H9 (cell line): ENCODE results near the gene RPL39L. TPM values are rescaled to one million over a fixed set of nuclear protein-coding genes. Genes with fewer than 3 reads are reported as not detected.

Experiments used
- DNase-seq: peaks from one replicate; pipeline ENCODE4 v3.0.0-alpha.2; 2017
- H2AFZ ChIP-seq: one replicate; pipeline ENCODE4 v1.6.1; 2013; ENCODE audit warnings: mild to moderate bottlenecking, low read length, control low read depth, moderate library complexity
- H2AK5ac ChIP-seq: 2 replicates; pipeline ENCODE4 v1.6.1; 2013; ENCODE audit warnings: low read length, control low read depth, mixed read lengths; ENCODE audit not compliant: insufficient read length
- H2BK120ac ChIP-seq: one replicate; pipeline ENCODE4 v1.6.1; 2013; ENCODE audit warnings: low read depth, mild to moderate bottlenecking, low read length, control low read depth, inconsistent platforms; ENCODE audit not compliant: poor library complexity, severe bottlenecking
- H2BK12ac ChIP-seq: 2 replicates; pipeline ENCODE4 v1.6.1; 2013; ENCODE audit warnings: low read length, control low read depth, mixed read lengths, low read depth; ENCODE audit not compliant: insufficient read length
- H2BK15ac ChIP-seq: 2 replicates; pipeline ENCODE4 v1.6.1; 2013; ENCODE audit warnings: low read depth, low read length, control low read depth
- H2BK20ac ChIP-seq: one replicate; pipeline ENCODE4 v1.6.1; 2013; ENCODE audit warnings: low read depth, mild to moderate bottlenecking, low read length, control low read depth, inconsistent platforms; ENCODE audit not compliant: poor library complexity, severe bottlenecking
- H2BK5ac ChIP-seq: 2 replicates; pipeline ENCODE4 v1.6.1; 2013; ENCODE audit warnings: low read length, control low read depth, mixed read lengths; ENCODE audit not compliant: insufficient read length
- H3K14ac ChIP-seq: 2 replicates; pipeline ENCODE4 v1.6.1; 2013; ENCODE audit warnings: low read length, control low read depth; ENCODE audit not compliant: insufficient read depth
- H3K18ac ChIP-seq: 2 replicates; pipeline ENCODE4 v1.6.1; 2013; ENCODE audit warnings: low read depth, mild to moderate bottlenecking, mixed read lengths, low read length, control low read depth; ENCODE audit not compliant: insufficient read length
- H3K23ac ChIP-seq: 2 replicates; pipeline ENCODE4 v1.6.1; 2013; ENCODE audit warnings: low read length, control low read depth, mixed read lengths, low read depth; ENCODE audit not compliant: insufficient read length
- H3K23me2 ChIP-seq: 2 replicates; pipeline ENCODE4 v1.6.1; 2013; ENCODE audit warnings: low read depth, mild to moderate bottlenecking, mixed read lengths, low read length, control low read depth; ENCODE audit not compliant: insufficient read length, poor library complexity, severe bottlenecking
- H3K27ac ChIP-seq: 2 replicates; pipeline ENCODE4 v1.5.1; 2013; ENCODE audit warnings: low read length, control low read depth, mixed read lengths, low read depth; ENCODE audit not compliant: insufficient read length
- H3K27me3 ChIP-seq: 2 replicates; pipeline ENCODE4 v1.6.1; 2013; ENCODE audit warnings: low read length, control low read depth, inconsistent platforms; ENCODE audit not compliant: insufficient read depth
- H3K4ac ChIP-seq: 2 replicates; pipeline ENCODE4 v1.6.1; 2013; ENCODE audit warnings: low read depth, mild to moderate bottlenecking, control low read depth, inconsistent platforms, low read length, moderate library complexity
- H3K4me1 ChIP-seq: 2 replicates; pipeline ENCODE4 v1.6.1; 2013; ENCODE audit warnings: low read length, control low read depth, inconsistent platforms; ENCODE audit not compliant: insufficient read depth
- H3K4me2 ChIP-seq: 2 replicates; pipeline ENCODE4 v1.6.1; 2013; ENCODE audit warnings: low read length, control low read depth, mixed read lengths; ENCODE audit not compliant: insufficient read length, insufficient read depth
- H3K56ac ChIP-seq: 2 replicates; pipeline ENCODE4 v1.6.1; 2013; ENCODE audit warnings: low read depth, mild to moderate bottlenecking, mixed read lengths, low read length, control low read depth; ENCODE audit not compliant: insufficient read length
- H3K79me1 ChIP-seq: 2 replicates; pipeline ENCODE4 v1.6.1; 2013; ENCODE audit warnings: low read depth, mild to moderate bottlenecking, moderate library complexity, low read length, control low read depth, inconsistent platforms; ENCODE audit not compliant: insufficient read depth, poor library complexity, severe bottlenecking
- H3K79me2 ChIP-seq: 2 replicates; pipeline ENCODE4 v1.6.1; 2013; ENCODE audit warnings: low read length, control low read depth, inconsistent platforms; ENCODE audit not compliant: insufficient read depth
- H3K9ac ChIP-seq: 2 replicates; pipeline ENCODE4 v1.6.1; 2013; ENCODE audit warnings: low read length, control low read depth, mixed read lengths; ENCODE audit not compliant: insufficient read length; ENCODE audit errors: extremely low read depth
- H3K9me3 ChIP-seq: one replicate; pipeline ENCODE4 v1.6.1; 2013; ENCODE audit warnings: low read depth, low read length, inconsistent platforms; ENCODE audit not compliant: control insufficient read depth
- H3T11ph ChIP-seq: one replicate; pipeline ENCODE4 v1.6.1; 2013; ENCODE audit warnings: mild to moderate bottlenecking, low read length, control low read depth, inconsistent platforms
- H4K20me1 ChIP-seq: one replicate; pipeline ENCODE4 v1.6.1; 2013; ENCODE audit not compliant: control insufficient read depth, insufficient read length, insufficient read depth
- H4K5ac ChIP-seq: 2 replicates; pipeline ENCODE4 v1.6.1; 2013; ENCODE audit warnings: low read depth, mild to moderate bottlenecking, mixed read lengths, low read length, control low read depth; ENCODE audit not compliant: insufficient read length
- H4K8ac ChIP-seq: replicated peaks from 2 replicates; pipeline ENCODE4 v1.6.1; 2013; ENCODE audit warnings: low read length, control low read depth, mixed read lengths, low read depth; ENCODE audit not compliant: insufficient read length
- H4K91ac ChIP-seq: 2 replicates; pipeline ENCODE4 v1.6.1; 2013; ENCODE audit warnings: low read depth, mild to moderate bottlenecking, moderate library complexity, mixed read lengths, low read length, control low read depth; ENCODE audit not compliant: insufficient read length
- H3K27ac Mint-ChIP-seq, 3 experiments: 2 replicates in 2 of 3; 3 replicates in 1 of 3; pipeline ENCODE4 v1.8.0; 2020 to 2021; ENCODE audit warnings: mixed read lengths in 3 of 3, mild to moderate bottlenecking in 1 of 3, moderate library complexity in 1 of 3
- H3K27me3 Mint-ChIP-seq: 2 replicates; pipeline ENCODE4 v1.8.0; 2021; ENCODE audit warnings: low read depth, mild to moderate bottlenecking, moderate library complexity, mixed read lengths
- H3K36me3 Mint-ChIP-seq, 3 experiments: 2 replicates in 2 of 3; 3 replicates in 1 of 3; pipeline ENCODE4 v1.8.0; 2020 to 2021; ENCODE audit warnings: low read depth in 3 of 3, mixed read lengths in 3 of 3; ENCODE audit not compliant: insufficient read depth in 1 of 3
- H3K4me1 Mint-ChIP-seq, 2 experiments: 2 replicates each; pipeline ENCODE4 v1.8.0; 2020; ENCODE audit warnings: mixed read lengths in 2 of 2
- H3K4me3 Mint-ChIP-seq, 2 experiments: 2 replicates in 1 of 2; 3 replicates in 1 of 2; pipeline ENCODE4 v1.8.0; 2020 to 2021; ENCODE audit warnings: mild to moderate bottlenecking in 2 of 2, mixed read lengths in 2 of 2, moderate library complexity in 1 of 2
- H3K9me3 Mint-ChIP-seq, 2 experiments: 2 replicates in 1 of 2; 3 replicates in 1 of 2; pipeline ENCODE4 v1.8.0; 2020; ENCODE audit warnings: mild to moderate bottlenecking in 2 of 2, mixed read lengths in 2 of 2, moderate library complexity in 1 of 2
- WGBS: extraction: QIAGEN DNeasy Blood & Tissue Kit; methylation state at CpG from one replicate; pipeline ENCODE4 v1.1.7; 2013; ENCODE audit warnings: missing lambda C conversion rate, low lambda C conversion rate, mixed read lengths; ENCODE audit not compliant: insufficient read length; ENCODE audit errors: extremely low coverage; 5-methylcytosine and 5-hydroxymethylcytosine counted together
- total RNA-seq: library from RNA; stranded (reverse); gene quantifications from 2 replicates; pipeline ENCODE4 v1.2.1, GENCODE V29; 2021
- TF ChIP-seq, protein P1 (sequence below): fragments of 200-600 bp; sonication (generic); conservative IDR thresholded peaks from 3 replicates; pipeline ENCODE4 v1.8.0; 2021; ENCODE audit warnings: antibody characterized with exemption, mild to moderate bottlenecking

The RPL39L gene
- total RNA-seq, 1 experiment from 2014 or later, result 71.7 TPM

DNA sequence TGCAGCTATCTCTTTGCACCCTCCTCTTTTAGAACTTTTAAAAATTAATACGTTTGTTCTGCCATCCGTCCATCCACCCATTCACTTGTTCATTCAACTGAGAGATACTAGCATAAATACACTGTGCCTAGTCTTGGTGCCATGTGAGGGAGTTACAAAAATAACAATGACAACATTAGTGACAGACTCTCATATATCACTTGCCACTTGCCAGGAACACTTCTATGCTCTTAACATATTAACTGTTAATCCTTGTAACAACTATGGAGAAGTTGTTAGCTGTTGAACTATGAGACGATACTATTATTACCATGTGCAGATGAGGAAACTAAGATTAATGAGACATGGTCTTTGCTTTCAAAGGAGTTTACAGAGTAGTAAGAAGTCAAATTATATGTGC, 33.6 kb downstream of the RPL39L start:
- Histone ChIP-seq H3K79me2 (no peaks in the 10 kb centered on the region), H2BK5ac (no peak overlapping the region), H2BK20ac (no peak overlapping the region), H2AFZ (no peak overlapping the region), H2BK12ac (no peak overlapping the region), H3K9me3 (no peaks in the 10 kb centered on the region), H3K4me2 (no peak overlapping the region), H3K56ac (no peak overlapping the region), H3K79me1 (no peaks in the 10 kb centered on the region), H3K9ac (no peak overlapping the region), H3K23me2 (no peaks in the 10 kb centered on the region), H2BK15ac (no peak overlapping the region), H4K91ac (no peak overlapping the region), H3K18ac (no peak overlapping the region), H3K4ac (no peak overlapping the region), H2AK5ac (no peak overlapping the region), H4K5ac (no peak overlapping the region), H4K20me1 (peaks cover 3% of the 10 kb centered on the region), H3K14ac (no peak overlapping the region), H2BK120ac (no peak overlapping the region), H3K23ac (no peak overlapping the region), H3K27me3 (no peaks in the 10 kb centered on the region), H3K4me1 (peaks cover 7% of the 10 kb centered on the region; the same call in 1 of the 2 replicates), H3T11ph (no peak overlapping the region), H3K27ac (no peak overlapping the region), H4K8ac (no peak overlapping the region)
- Mint-ChIP-seq H3K4me1 (peaks cover 8 to 12% of the 10 kb centered on the region in 2 experiments), H3K9me3 (no peaks in the 10 kb centered on the region; a peak in 1 of 5 replicates), H3K27me3 (no peaks in the 10 kb centered on the region), H3K4me3 (no peak overlapping the region), H3K27ac (no peak overlapping the region), H3K36me3 (no peaks in the 10 kb centered on the region; a peak in 1 of 7 replicates)
- DNase-seq, result no peak
- no CpG with 5 or more reads among the region's 3 CpGs for WGBS
- TF ChIP-seq, protein P1, sequence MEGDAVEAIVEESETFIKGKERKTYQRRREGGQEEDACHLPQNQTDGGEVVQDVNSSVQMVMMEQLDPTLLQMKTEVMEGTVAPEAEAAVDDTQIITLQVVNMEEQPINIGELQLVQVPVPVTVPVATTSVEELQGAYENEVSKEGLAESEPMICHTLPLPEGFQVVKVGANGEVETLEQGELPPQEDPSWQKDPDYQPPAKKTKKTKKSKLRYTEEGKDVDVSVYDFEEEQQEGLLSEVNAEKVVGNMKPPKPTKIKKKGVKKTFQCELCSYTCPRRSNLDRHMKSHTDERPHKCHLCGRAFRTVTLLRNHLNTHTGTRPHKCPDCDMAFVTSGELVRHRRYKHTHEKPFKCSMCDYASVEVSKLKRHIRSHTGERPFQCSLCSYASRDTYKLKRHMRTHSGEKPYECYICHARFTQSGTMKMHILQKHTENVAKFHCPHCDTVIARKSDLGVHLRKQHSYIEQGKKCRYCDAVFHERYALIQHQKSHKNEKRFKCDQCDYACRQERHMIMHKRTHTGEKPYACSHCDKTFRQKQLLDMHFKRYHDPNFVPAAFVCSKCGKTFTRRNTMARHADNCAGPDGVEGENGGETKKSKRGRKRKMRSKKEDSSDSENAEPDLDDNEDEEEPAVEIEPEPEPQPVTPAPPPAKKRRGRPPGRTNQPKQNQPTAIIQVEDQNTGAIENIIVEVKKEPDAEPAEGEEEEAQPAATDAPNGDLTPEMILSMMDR, result no peak
